Progenitor cell of endocrine pancreas (in vitro differentiated cells): ENCODE data around the gene TBKBP1. TPM values are rescaled to one million over a fixed set of nuclear protein-coding genes. Genes with fewer than 3 reads are reported as not detected.

ENCODE experiments used
- DNase-seq: peaks from one replicate; pipeline ENCODE4 v3.0.0; 2021; ENCODE audit warnings: low spot score; ENCODE audit not compliant: unreplicated experiment
- H3K27ac Mint-ChIP-seq: 2 replicates; pipeline ENCODE4 v1.8.0; 2021; ENCODE audit warnings: mild to moderate bottlenecking, moderate library complexity, mixed read lengths
- H3K27me3 Mint-ChIP-seq: 2 replicates; pipeline ENCODE4 v1.8.0; 2021; ENCODE audit warnings: mixed read lengths
- H3K36me3 Mint-ChIP-seq: 2 replicates; pipeline ENCODE4 v1.8.0; 2022; ENCODE audit warnings: mixed read lengths; ENCODE audit not compliant: insufficient read depth
- H3K4me1 Mint-ChIP-seq: 2 replicates; pipeline ENCODE4 v1.8.0; 2021; ENCODE audit warnings: low read depth, mixed read lengths
- H3K4me3 Mint-ChIP-seq: 2 replicates; pipeline ENCODE4 v1.8.0; 2021; ENCODE audit warnings: low read depth, mild to moderate bottlenecking, moderate library complexity, mixed read lengths
- H3K9me3 Mint-ChIP-seq: 2 replicates; pipeline ENCODE4 v1.8.0; 2021; ENCODE audit warnings: low read depth, mixed read lengths
- long read RNA-seq: library from polyadenylated mRNA; unstranded; transcript quantifications from one replicate; pipeline ENCODE4 v2.0.0, GENCODE V29; 2020
- total RNA-seq: library from RNA; stranded (reverse); gene quantifications from 2 replicates; pipeline ENCODE4 v1.2.1, GENCODE V29; 2021
- TF ChIP-seq, protein P1 (sequence below): fragments of 200-600 bp; sonication (generic); IDR thresholded peaks from one replicate; pipeline ENCODE4 v1.5.0; 2021; ENCODE audit warnings: antibody characterized with exemption, mild to moderate bottlenecking; ENCODE audit not compliant: unreplicated experiment

Gene TBKBP1, protein sequence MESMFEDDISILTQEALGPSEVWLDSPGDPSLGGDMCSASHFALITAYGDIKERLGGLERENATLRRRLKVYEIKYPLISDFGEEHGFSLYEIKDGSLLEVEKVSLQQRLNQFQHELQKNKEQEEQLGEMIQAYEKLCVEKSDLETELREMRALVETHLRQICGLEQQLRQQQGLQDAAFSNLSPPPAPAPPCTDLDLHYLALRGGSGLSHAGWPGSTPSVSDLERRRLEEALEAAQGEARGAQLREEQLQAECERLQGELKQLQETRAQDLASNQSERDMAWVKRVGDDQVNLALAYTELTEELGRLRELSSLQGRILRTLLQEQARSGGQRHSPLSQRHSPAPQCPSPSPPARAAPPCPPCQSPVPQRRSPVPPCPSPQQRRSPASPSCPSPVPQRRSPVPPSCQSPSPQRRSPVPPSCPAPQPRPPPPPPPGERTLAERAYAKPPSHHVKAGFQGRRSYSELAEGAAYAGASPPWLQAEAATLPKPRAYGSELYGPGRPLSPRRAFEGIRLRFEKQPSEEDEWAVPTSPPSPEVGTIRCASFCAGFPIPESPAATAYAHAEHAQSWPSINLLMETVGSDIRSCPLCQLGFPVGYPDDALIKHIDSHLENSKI
- total RNA-seq, result 21.7 and 23.2 TPM in 2 replicates
- long read RNA-seq, partial matches to known transcripts, result 0 of 1 reads
- long read RNA-seq, other reads (novel, unspliced or antisense), result 1 of 1 reads

DNA sequence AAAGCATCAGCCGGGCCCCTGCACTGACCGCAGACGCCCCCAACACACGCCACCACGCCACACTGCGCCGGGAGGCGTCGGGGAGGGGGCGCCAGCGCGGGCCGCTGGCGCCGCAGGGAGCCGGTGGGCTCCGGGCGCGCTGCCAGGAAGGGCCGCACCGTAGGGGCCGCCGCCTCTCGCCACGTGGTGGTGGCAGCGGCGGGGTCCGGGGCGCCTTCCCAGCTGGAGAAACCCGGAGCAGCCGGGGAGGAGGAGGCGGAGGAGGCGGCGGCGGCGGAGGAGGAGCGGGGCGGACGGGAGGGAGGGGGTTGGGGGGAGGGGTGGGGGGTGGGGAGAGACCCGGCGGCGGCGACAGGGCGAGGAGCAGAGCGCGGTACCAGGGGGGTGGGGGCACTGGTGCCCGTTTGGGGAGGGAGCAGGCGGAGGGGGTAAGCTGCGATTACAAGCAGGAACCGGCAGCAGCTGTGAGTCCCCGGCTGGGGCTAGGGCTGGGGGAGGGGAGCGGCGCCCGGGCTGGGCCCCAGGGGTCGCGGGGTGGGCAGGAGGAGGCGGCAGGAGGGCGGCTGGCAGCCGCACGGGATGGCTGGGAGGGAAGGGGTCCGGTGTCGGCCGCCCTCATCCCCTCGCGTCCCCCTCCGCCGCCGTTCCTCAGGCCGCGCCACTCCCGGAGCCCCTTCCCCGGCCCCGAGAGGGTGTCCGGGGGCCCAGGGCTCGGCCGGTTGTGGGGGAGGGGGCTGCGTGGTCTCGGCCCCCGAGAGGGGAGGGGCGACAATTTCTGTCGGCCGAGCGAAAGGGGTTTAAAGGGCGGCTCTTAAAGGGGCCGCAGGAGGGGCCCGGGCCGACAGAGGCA is at the start of gene TBKBP1:
Gene TBKBP1 (plus strand): TSS at position 431 of the 850 bp plus-strand sequence. CDS start 1,952 bp downstream, outside the sequence.
- DNase-seq, result peak; percentile 80
- Mint-ChIP-seq H3K9me3 (no peaks in the 10 kb centered on the region), H3K27ac (peak within 1 kb of the TSS; percentile 82), H3K36me3 (peaks cover 4% of the 10 kb centered on the region), H3K4me1 (peaks cover 16% of the 10 kb centered on the region), H3K27me3 (peaks cover 6% of the 10 kb centered on the region), H3K4me3 (peak within 1 kb of the TSS; percentile 90)
- TF ChIP-seq, protein P1, sequence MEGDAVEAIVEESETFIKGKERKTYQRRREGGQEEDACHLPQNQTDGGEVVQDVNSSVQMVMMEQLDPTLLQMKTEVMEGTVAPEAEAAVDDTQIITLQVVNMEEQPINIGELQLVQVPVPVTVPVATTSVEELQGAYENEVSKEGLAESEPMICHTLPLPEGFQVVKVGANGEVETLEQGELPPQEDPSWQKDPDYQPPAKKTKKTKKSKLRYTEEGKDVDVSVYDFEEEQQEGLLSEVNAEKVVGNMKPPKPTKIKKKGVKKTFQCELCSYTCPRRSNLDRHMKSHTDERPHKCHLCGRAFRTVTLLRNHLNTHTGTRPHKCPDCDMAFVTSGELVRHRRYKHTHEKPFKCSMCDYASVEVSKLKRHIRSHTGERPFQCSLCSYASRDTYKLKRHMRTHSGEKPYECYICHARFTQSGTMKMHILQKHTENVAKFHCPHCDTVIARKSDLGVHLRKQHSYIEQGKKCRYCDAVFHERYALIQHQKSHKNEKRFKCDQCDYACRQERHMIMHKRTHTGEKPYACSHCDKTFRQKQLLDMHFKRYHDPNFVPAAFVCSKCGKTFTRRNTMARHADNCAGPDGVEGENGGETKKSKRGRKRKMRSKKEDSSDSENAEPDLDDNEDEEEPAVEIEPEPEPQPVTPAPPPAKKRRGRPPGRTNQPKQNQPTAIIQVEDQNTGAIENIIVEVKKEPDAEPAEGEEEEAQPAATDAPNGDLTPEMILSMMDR, result no peak

DNA sequence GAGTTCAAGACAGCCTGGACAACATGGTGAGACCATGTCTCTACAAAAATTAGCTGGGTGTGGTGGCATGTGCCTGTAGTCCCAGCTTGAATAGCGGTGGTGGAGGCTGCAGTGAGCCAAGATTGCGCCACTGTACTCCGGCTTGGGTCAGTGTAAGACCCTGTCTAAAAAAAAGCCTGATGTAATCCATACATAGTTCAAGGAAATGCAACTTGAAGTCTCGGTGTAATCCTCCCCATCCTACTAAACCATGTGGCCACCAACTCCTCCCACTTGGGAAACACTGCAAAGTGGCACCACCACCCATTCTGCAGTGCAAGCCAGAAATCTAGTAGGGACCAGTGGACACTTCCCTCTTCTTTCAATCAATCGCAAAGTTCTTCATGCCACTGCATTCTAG is 49.6 kb upstream of the TBKBP1 start:
- H3K27me3 Mint-ChIP-seq, result no peaks in the 10 kb centered on the region
- no peak for DNase-seq
- no peaks in the 10 kb centered on the region for H3K9me3 Mint-ChIP-seq
- H3K4me3 Mint-ChIP-seq, result no peak overlapping the region
- peaks cover 2% of the 10 kb centered on the region for H3K36me3 Mint-ChIP-seq
- H3K4me1 Mint-ChIP-seq, result peaks cover 3% of the 10 kb centered on the region
- TF ChIP-seq, protein P1, result no peak
- no peak overlapping the region for H3K27ac Mint-ChIP-seq

DNA sequence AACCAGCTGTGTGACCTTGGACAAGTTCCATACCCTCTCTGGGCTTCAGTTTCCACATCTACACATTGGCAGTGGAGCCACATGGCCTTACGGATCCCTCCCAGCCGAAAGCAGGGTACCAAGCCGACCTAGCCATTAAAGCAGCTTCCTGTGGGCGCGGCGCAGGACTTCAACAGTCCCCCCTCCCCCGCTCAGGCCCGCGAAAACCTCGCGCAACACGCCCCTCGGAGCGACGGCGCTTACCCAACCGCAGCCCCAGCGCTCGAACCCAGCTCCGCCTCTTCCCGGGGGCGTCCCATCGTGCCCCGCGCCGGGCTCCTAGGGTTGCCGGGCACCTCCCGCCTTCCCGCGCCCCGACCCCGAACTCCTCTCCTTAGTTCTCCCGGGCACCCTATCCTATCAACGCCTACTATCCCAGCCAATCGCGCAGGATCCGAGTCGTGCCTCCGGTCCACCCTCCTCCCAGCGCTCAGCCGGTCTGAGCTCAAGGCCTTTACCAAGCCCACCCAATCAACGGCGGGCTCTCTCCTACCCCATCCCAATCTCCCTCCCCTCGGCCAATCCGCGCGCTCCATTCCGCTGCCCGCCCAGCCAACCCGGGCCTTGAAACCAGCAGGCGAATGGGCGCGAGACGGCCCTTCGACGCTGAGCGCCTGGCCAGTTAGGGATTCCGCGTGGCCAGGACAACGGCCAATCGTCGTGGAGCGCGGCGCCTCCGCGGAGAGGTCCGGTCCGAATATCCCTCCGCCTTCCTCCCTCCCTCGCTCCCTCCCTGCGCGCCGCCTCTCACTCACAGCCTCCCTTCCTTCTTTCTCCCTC is 44.6 kb upstream of the TBKBP1 start, which contains the start of gene KPNB1:
Gene KPNB1 (plus strand): TSS at position 767 of the 819 bp plus-strand sequence. CDS start 326 bp downstream, outside the sequence.
- Mint-ChIP-seq H3K4me3 (peak within 1 kb of the TSS; percentile 80), H3K4me1 (peaks cover 31% of the 10 kb centered on the region), H3K36me3 (peaks cover 17% of the 10 kb centered on the region), H3K27me3 (no peaks in the 10 kb centered on the region), H3K9me3 (no peaks in the 10 kb centered on the region), H3K27ac (peak within 1 kb of the TSS; percentile 96)
- TF ChIP-seq, protein P1, result no peak
- DNase-seq, result peak; percentile 99

GRCh38 chr17:47649972-47650524 is 43.9 kb upstream of the TBKBP1 start:
- Mint-ChIP-seq H3K4me1 (peaks cover 38% of the 10 kb centered on the region), H3K36me3 (peaks cover 22% of the 10 kb centered on the region), H3K9me3 (no peaks in the 10 kb centered on the region), H3K4me3 (peak overlapping the region; percentile 80), H3K27me3 (no peaks in the 10 kb centered on the region), H3K27ac (peak overlapping the region; percentile 96)
- TF ChIP-seq, protein P1, result no peak
- DNase-seq, result no peak
